ENCODE results near the gene MCCD1.

Gene MCCD1

DNA sequence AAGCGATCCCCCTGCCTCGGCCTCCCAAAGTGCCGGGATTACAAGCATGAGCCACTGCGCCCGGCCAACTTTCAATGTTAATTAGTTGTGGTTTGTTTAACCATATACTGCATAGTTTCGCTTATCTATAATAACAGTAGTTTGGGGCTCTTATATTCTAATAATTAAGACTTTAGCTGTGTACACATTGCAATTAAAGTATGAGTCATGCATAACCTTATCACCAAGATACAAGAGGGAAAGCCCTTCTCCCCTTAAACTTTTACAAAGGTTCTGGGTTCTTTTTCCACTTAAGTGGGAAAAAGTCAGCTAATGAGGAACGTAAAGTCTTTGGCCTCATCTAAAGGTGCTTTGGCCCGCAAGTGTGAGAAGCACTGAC is 3.2 kb upstream of the MCCD1 start:
- Histone ChIP-seq H3K36me3 (ENCODE audit: control insufficient read depth, low read depth, low read length) (peaks cover 13% of the 10 kb centered on the region), H3K4me1 (ENCODE audit: control insufficient read depth, low read depth, low read length) (no peaks in the 10 kb centered on the region), H3K9me3 (ENCODE audit: control insufficient read depth, low read depth, low read length) (no peaks in the 10 kb centered on the region), H3K27me3 (ENCODE audit: control insufficient read depth, insufficient read depth, low read length) (no peaks in the 10 kb centered on the region), H3K9ac (ENCODE audit: low read length) (no peak overlapping the region), H3K4me3 (ENCODE audit: low read length) (no peak overlapping the region), H3K27ac (ENCODE audit: low read length) (no peak overlapping the region)

DNA sequence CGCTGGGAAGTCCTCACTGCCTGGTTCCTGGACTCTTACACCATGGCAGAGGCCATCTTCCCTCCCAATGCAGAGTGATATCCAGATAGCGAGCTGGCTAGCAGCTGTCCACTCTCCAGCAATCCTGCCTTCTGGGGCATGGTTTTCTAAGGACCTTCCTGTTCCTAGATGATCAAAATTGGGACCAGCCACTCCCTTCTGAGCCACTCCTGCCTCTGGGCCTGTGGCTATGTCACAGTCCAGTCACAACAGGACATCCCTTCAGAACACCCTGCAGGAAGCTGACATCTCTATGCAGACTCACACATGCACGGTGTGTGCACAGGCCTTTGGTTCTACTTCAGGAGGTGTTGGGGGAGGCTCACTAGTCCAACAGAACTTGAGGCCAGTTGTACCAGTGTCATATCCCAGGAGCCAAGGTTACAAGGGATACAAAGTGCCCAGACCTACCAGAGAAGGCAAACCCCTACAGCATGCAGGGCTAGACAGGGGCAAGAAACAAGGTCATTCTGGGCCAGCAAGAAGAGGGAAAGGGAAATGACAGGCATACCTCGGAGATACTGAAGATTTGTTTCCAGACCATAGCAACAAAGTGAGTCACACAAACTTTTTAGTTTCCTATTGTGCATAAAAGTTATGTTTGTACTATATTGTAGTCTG is 2.7 kb upstream of the MCCD1 start:
- Histone ChIP-seq H3K27ac (ENCODE audit: low read length) (no peak overlapping the region), H3K4me3 (ENCODE audit: low read length) (no peak overlapping the region), H3K4me1 (ENCODE audit: control insufficient read depth, low read depth, low read length) (no peaks in the 10 kb centered on the region), H3K9ac (ENCODE audit: low read length) (no peak overlapping the region), H3K36me3 (ENCODE audit: control insufficient read depth, low read depth, low read length) (peaks cover 18% of the 10 kb centered on the region), H3K27me3 (ENCODE audit: control insufficient read depth, insufficient read depth, low read length) (no peaks in the 10 kb centered on the region), H3K9me3 (ENCODE audit: control insufficient read depth, low read depth, low read length) (no peaks in the 10 kb centered on the region)

GRCh38 chr6:31528307-31528777 is 420 bp upstream of the MCCD1 start:
- no peak overlapping the region for H3K9ac ChIP-seq (ENCODE audit: low read length)
- peaks cover 41% of the 10 kb centered on the region for H3K36me3 ChIP-seq (ENCODE audit: control insufficient read depth, low read depth, low read length)
- no peaks in the 10 kb centered on the region for H3K9me3 ChIP-seq (ENCODE audit: control insufficient read depth, low read depth, low read length)
- H3K4me1 ChIP-seq (ENCODE audit: control insufficient read depth, low read depth, low read length) = no peaks in the 10 kb centered on the region
- no peak overlapping the region for H3K4me3 ChIP-seq (ENCODE audit: low read length)
- no peak overlapping the region for H3K27ac ChIP-seq (ENCODE audit: low read length)
- no peaks in the 10 kb centered on the region for H3K27me3 ChIP-seq (ENCODE audit: control insufficient read depth, insufficient read depth, low read length)

GRCh38 chr6:31529329-31530150 is 778 bp downstream of the MCCD1 start:
- Histone ChIP-seq H3K36me3 (ENCODE audit: control insufficient read depth, low read depth, low read length) (peaks cover 53% of the 10 kb centered on the region), H3K27me3 (ENCODE audit: control insufficient read depth, insufficient read depth, low read length) (no peaks in the 10 kb centered on the region), H3K4me3 (ENCODE audit: low read length) (no peak overlapping the region), H3K9me3 (ENCODE audit: control insufficient read depth, low read depth, low read length) (no peaks in the 10 kb centered on the region), H3K4me1 (ENCODE audit: control insufficient read depth, low read depth, low read length) (no peaks in the 10 kb centered on the region), H3K27ac (ENCODE audit: low read length) (no peak overlapping the region), H3K9ac (ENCODE audit: low read length) (no peak overlapping the region)

GRCh38 chr6:31530659-31531058 is 1.9 kb downstream of the MCCD1 start:
- H3K9me3 ChIP-seq (ENCODE audit: control insufficient read depth, low read depth, low read length) = no peaks in the 10 kb centered on the region
- H3K27ac ChIP-seq (ENCODE audit: low read length) = no peak overlapping the region
- H3K27me3 ChIP-seq (ENCODE audit: control insufficient read depth, insufficient read depth, low read length) = no peaks in the 10 kb centered on the region
- H3K9ac ChIP-seq (ENCODE audit: low read length) = no peak overlapping the region
- H3K4me3 ChIP-seq (ENCODE audit: low read length) = no peak overlapping the region
- H3K36me3 ChIP-seq (ENCODE audit: control insufficient read depth, low read depth, low read length) = peaks cover 64% of the 10 kb centered on the region
- no peaks in the 10 kb centered on the region for H3K4me1 ChIP-seq (ENCODE audit: control insufficient read depth, low read depth, low read length)

GRCh38 chr6:31531162-31531561 is 2.4 kb downstream of the MCCD1 start:
- H3K27ac ChIP-seq (ENCODE audit: low read length) = no peak overlapping the region
- H3K4me1 ChIP-seq (ENCODE audit: control insufficient read depth, low read depth, low read length) = no peaks in the 10 kb centered on the region
- no peak overlapping the region for H3K9ac ChIP-seq (ENCODE audit: low read length)
- H3K9me3 ChIP-seq (ENCODE audit: control insufficient read depth, low read depth, low read length) = no peaks in the 10 kb centered on the region
- no peaks in the 10 kb centered on the region for H3K27me3 ChIP-seq (ENCODE audit: control insufficient read depth, insufficient read depth, low read length)
- no peak overlapping the region for H3K4me3 ChIP-seq (ENCODE audit: low read length)
- peaks cover 69% of the 10 kb centered on the region for H3K36me3 ChIP-seq (ENCODE audit: control insufficient read depth, low read depth, low read length)

GRCh38 chr6:31531771-31532643 is 3.2 kb downstream of the MCCD1 start:
- Histone ChIP-seq H3K27ac (ENCODE audit: low read length) (no peak overlapping the region), H3K27me3 (ENCODE audit: control insufficient read depth, insufficient read depth, low read length) (no peaks in the 10 kb centered on the region), H3K4me3 (ENCODE audit: low read length) (no peak overlapping the region), H3K9me3 (ENCODE audit: control insufficient read depth, low read depth, low read length) (no peaks in the 10 kb centered on the region), H3K4me1 (ENCODE audit: control insufficient read depth, low read depth, low read length) (no peaks in the 10 kb centered on the region), H3K36me3 (ENCODE audit: control insufficient read depth, low read depth, low read length) (peaks cover 76% of the 10 kb centered on the region), H3K9ac (ENCODE audit: low read length) (no peak overlapping the region)

DNA sequence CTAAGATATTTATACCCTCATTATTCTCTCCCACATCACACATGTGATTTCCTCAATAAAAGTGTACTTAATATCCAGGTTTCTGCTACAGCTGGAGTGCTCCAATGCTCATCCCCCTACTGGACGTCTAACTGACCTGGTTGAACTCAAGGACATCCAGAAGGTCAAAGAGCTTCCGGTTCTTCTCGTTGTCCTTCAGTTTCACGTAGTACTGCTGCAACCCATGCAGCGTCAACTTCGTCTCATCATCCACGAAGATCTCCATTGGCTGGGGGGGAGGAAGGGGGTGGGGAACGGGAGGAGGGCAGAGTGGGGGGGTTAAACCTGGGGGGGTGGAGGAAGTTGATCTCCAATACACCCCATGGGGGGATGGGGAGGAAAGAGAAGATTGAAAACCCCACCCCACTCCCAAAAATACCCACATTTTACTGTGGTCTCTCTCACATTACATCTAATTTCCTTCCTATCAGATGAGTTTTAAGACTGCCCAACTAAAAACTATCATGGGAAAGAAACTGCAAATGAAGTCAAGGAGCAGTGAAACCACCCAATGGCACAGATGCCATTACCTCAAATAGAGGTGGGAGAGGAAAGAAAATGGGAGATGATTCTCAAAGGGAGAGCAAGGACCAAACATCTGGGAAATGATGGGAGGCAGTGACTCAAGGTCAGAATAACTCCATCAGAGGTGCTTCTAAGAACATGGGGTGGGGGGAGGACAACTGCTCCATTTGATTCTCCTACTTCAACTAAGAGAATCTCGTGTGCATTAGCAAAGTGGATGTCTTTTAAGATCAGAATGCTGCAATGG is 4.1 kb downstream of the MCCD1 start:
- H3K36me3 ChIP-seq (ENCODE audit: control insufficient read depth, low read depth, low read length) = peaks cover 81% of the 10 kb centered on the region
- no peaks in the 10 kb centered on the region for H3K9me3 ChIP-seq (ENCODE audit: control insufficient read depth, low read depth, low read length)

GRCh38 chr6:31533455-31533841 is 4.7 kb downstream of the MCCD1 start:
- H3K36me3 ChIP-seq (ENCODE audit: control insufficient read depth, low read depth, low read length) = peaks cover 87% of the 10 kb centered on the region
- no peaks in the 10 kb centered on the region for H3K9me3 ChIP-seq (ENCODE audit: control insufficient read depth, low read depth, low read length)
- H3K27ac ChIP-seq (ENCODE audit: low read length) = no peak overlapping the region
- H3K27me3 ChIP-seq (ENCODE audit: control insufficient read depth, insufficient read depth, low read length) = no peaks in the 10 kb centered on the region
- no peak overlapping the region for H3K4me3 ChIP-seq (ENCODE audit: low read length)
- no peak overlapping the region for H3K9ac ChIP-seq (ENCODE audit: low read length)
- H3K4me1 ChIP-seq (ENCODE audit: control insufficient read depth, low read depth, low read length) = no peaks in the 10 kb centered on the region

More for the DNA sequence above, 4.1 kb downstream of the MCCD1 start:
- no peaks in the 10 kb centered on the region for H3K4me1 ChIP-seq (ENCODE audit: control insufficient read depth, low read depth, low read length)
- H3K27me3 ChIP-seq (ENCODE audit: control insufficient read depth, insufficient read depth, low read length) = no peaks in the 10 kb centered on the region
- no peak overlapping the region for H3K27ac ChIP-seq (ENCODE audit: low read length)
- no peak overlapping the region for H3K9ac ChIP-seq (ENCODE audit: low read length)
- H3K4me3 ChIP-seq (ENCODE audit: low read length) = no peak overlapping the region

DNA sequence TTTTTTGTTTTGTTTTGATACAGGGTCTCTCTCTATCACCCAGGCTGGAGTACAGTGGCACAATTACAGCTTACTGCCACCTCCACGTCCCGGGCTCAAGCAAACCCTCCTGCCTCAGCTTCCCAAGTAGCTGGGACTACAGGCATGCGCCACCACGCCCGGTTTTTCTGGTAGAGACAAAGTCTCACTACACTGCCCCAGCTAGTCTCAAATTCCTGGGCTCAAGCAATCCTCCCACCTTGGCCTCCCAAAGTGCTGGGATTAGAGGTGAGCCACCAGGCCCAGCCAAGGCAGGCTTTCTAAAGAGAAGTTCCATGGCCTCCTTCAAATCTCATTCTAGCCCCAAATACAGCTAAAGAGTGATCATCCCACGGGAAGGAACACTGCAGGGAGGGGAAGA is 5.2 kb downstream of the MCCD1 start:
- H3K4me1 ChIP-seq (ENCODE audit: control insufficient read depth, low read depth, low read length) = no peaks in the 10 kb centered on the region
- no peak overlapping the region for H3K9ac ChIP-seq (ENCODE audit: low read length)
- no peak overlapping the region for H3K27ac ChIP-seq (ENCODE audit: low read length)
- peaks cover 93% of the 10 kb centered on the region for H3K36me3 ChIP-seq (ENCODE audit: control insufficient read depth, low read depth, low read length)
- no peaks in the 10 kb centered on the region for H3K27me3 ChIP-seq (ENCODE audit: control insufficient read depth, insufficient read depth, low read length)
- H3K9me3 ChIP-seq (ENCODE audit: control insufficient read depth, low read depth, low read length) = no peaks in the 10 kb centered on the region
- H3K4me3 ChIP-seq (ENCODE audit: low read length) = no peak overlapping the region

All from iPS-18a (cell line).